HG03565 (cell line): Measurements from ENCODE around the gene GPX3.

Source experiments
- ATAC-seq: cut with Tn5 transposase; IDR thresholded peaks from one replicate; pipeline ENCODE4 v1.9.1; 2021; ENCODE audit warnings: mild to moderate bottlenecking, moderate library complexity; ENCODE audit not compliant: unreplicated experiment

Gene GPX3

GRCh38 chr5:151020304-151021110 is at the start of gene GPX3:
GPX3 (plus strand) TSS chr5:151020591; CDS start chr5:151020655, 64 bp downstream.
- ATAC-seq, result peak; percentile 55

- no peak for ATAC-seq
Observed at GRCh38 chr5:150978590-150978989, 41.8 kb upstream of the GPX3 start.

- ATAC-seq, result no peak
Observed at GRCh38 chr5:150987746-150988145, 32.6 kb upstream of the GPX3 start.

GRCh38 chr5:150989695-150990094 is 30.7 kb upstream of the GPX3 start:
- ATAC-seq, result no peak

- no peak for ATAC-seq
Observed at GRCh38 chr5:150992705-150993104, 27.7 kb upstream of the GPX3 start.

GRCh38 chr5:150993422-150993821 is 27.0 kb upstream of the GPX3 start:
- no peak for ATAC-seq

GRCh38 chr5:150993826-150994412 is 26.5 kb upstream of the GPX3 start:
- ATAC-seq, result no peak

- ATAC-seq, result no peak
Observed at GRCh38 chr5:150999704-151000442, 20.5 kb upstream of the GPX3 start.

- no peak for ATAC-seq
Observed at GRCh38 chr5:151001436-151001835, 19.0 kb upstream of the GPX3 start.

GRCh38 chr5:151002250-151002649 is 18.1 kb upstream of the GPX3 start:
- no peak for ATAC-seq

- no peak for ATAC-seq
Observed at GRCh38 chr5:151002681-151003502, 17.5 kb upstream of the GPX3 start.

GRCh38 chr5:151003503-151003860 is 16.9 kb upstream of the GPX3 start:
- no peak for ATAC-seq

- no peak for ATAC-seq
Observed at GRCh38 chr5:151004499-151004898, 15.9 kb upstream of the GPX3 start.

GRCh38 chr5:151005187-151005949 is 15.0 kb upstream of the GPX3 start:
- no peak for ATAC-seq

GRCh38 chr5:151005950-151006576 is 14.3 kb upstream of the GPX3 start:
- no peak for ATAC-seq

GRCh38 chr5:151006704-151007334 is 13.6 kb upstream of the GPX3 start:
- ATAC-seq, result no peak

- ATAC-seq, result no peak
Observed at GRCh38 chr5:151007430-151008209, 12.8 kb upstream of the GPX3 start.

- no peak for ATAC-seq
Observed at GRCh38 chr5:151008210-151008491, 12.2 kb upstream of the GPX3 start.

GRCh38 chr5:151008906-151009305 is 11.5 kb upstream of the GPX3 start:
- ATAC-seq, result no peak
